ENCODE data around the gene PTGS2.
"Not testable (repeated sequence)": the region's sequence is repeated elsewhere in the genome, so short reads cannot be mapped to it uniquely, and the experiment has no call there.

The PTGS2 gene

GRCh38 chr1:186670297-186671135 is 9.7 kb downstream of the PTGS2 start:
- no peaks in the 10 kb centered on the region for H3K79me2 ChIP-seq (ENCODE audit: control insufficient read depth, insufficient read depth, low read length, unreplicated experiment)
- H3K27ac ChIP-seq (ENCODE audit: low read depth, low read length), result no peak overlapping the region
- H2AFZ ChIP-seq (ENCODE audit: low read length, unreplicated experiment), result no peak overlapping the region
- no peaks in the 10 kb centered on the region for H3K27me3 ChIP-seq (ENCODE audit: insufficient read depth, low read length)
- no peaks in the 10 kb centered on the region for H3K4me1 ChIP-seq (ENCODE audit: control insufficient read depth, insufficient read depth, low read length, unreplicated experiment)
- no peak overlapping the region for H3K4me3 ChIP-seq (ENCODE audit: low read depth, low read length)
- H3K36me3 ChIP-seq (ENCODE audit: insufficient read depth, low read length), result peaks cover 25% of the 10 kb centered on the region

GRCh38 chr1:186669784-186670183 is 10.4 kb downstream of the PTGS2 start:
- H3K27ac ChIP-seq (ENCODE audit: low read depth, low read length); H3K27me3 ChIP-seq (ENCODE audit: insufficient read depth, low read length); H2AFZ ChIP-seq (ENCODE audit: low read length, unreplicated experiment); H3K4me3 ChIP-seq (ENCODE audit: low read depth, low read length); H3K4me1 ChIP-seq (ENCODE audit: control insufficient read depth, insufficient read depth, low read length, unreplicated experiment); H3K79me2 ChIP-seq (ENCODE audit: control insufficient read depth, insufficient read depth, low read length, unreplicated experiment): not testable (repeated sequence)
- peaks cover 18% of the 10 kb centered on the region for H3K36me3 ChIP-seq (ENCODE audit: insufficient read depth, low read length)

- not testable (repeated sequence) for H2AFZ ChIP-seq (ENCODE audit: low read length, unreplicated experiment); H3K27me3 ChIP-seq (ENCODE audit: insufficient read depth, low read length); H3K27ac ChIP-seq (ENCODE audit: low read depth, low read length); H3K4me1 ChIP-seq (ENCODE audit: control insufficient read depth, insufficient read depth, low read length, unreplicated experiment); H3K36me3 ChIP-seq (ENCODE audit: insufficient read depth, low read length); H3K79me2 ChIP-seq (ENCODE audit: control insufficient read depth, insufficient read depth, low read length, unreplicated experiment); H3K4me3 ChIP-seq (ENCODE audit: low read depth, low read length)
Measured at GRCh38 chr1:186664217-186664616, 16.0 kb downstream of the PTGS2 start.

- Histone ChIP-seq H2AFZ (ENCODE audit: low read length, unreplicated experiment) (no peak overlapping the region), H3K4me3 (ENCODE audit: low read depth, low read length) (no peak overlapping the region), H3K27ac (ENCODE audit: low read depth, low read length) (no peak overlapping the region), H3K36me3 (ENCODE audit: insufficient read depth, low read length) (no peaks in the 10 kb centered on the region), H3K4me1 (ENCODE audit: control insufficient read depth, insufficient read depth, low read length, unreplicated experiment) (no peaks in the 10 kb centered on the region), H3K79me2 (ENCODE audit: control insufficient read depth, insufficient read depth, low read length, unreplicated experiment) (no peaks in the 10 kb centered on the region), H3K27me3 (ENCODE audit: insufficient read depth, low read length) (no peaks in the 10 kb centered on the region)
Measured at GRCh38 chr1:186662752-186663151, 17.5 kb downstream of the PTGS2 start.

- H3K79me2 ChIP-seq (ENCODE audit: control insufficient read depth, insufficient read depth, low read length, unreplicated experiment), result no peaks in the 10 kb centered on the region
Measured at GRCh38 chr1:186659890-186660341, 20.3 kb downstream of the PTGS2 start.

GRCh38 chr1:186658999-186659398 is 21.2 kb downstream of the PTGS2 start:
- H2AFZ ChIP-seq (ENCODE audit: low read length, unreplicated experiment), result no peak overlapping the region
- H3K27ac ChIP-seq (ENCODE audit: low read depth, low read length), result no peak overlapping the region
- H3K4me1 ChIP-seq (ENCODE audit: control insufficient read depth, insufficient read depth, low read length, unreplicated experiment), result no peaks in the 10 kb centered on the region
- no peaks in the 10 kb centered on the region for H3K36me3 ChIP-seq (ENCODE audit: insufficient read depth, low read length)
- no peaks in the 10 kb centered on the region for H3K27me3 ChIP-seq (ENCODE audit: insufficient read depth, low read length)
- H3K4me3 ChIP-seq (ENCODE audit: low read depth, low read length), result no peak overlapping the region
- no peaks in the 10 kb centered on the region for H3K79me2 ChIP-seq (ENCODE audit: control insufficient read depth, insufficient read depth, low read length, unreplicated experiment)

More at GRCh38 chr1:186659890-186660341, 20.3 kb downstream of the PTGS2 start:
- no peaks in the 10 kb centered on the region for H3K36me3 ChIP-seq (ENCODE audit: insufficient read depth, low read length)
- no peaks in the 10 kb centered on the region for H3K27me3 ChIP-seq (ENCODE audit: insufficient read depth, low read length)
- no peaks in the 10 kb centered on the region for H3K4me1 ChIP-seq (ENCODE audit: control insufficient read depth, insufficient read depth, low read length, unreplicated experiment)
- no peak overlapping the region for H3K27ac ChIP-seq (ENCODE audit: low read depth, low read length)
- H2AFZ ChIP-seq (ENCODE audit: low read length, unreplicated experiment), result no peak overlapping the region
- H3K4me3 ChIP-seq (ENCODE audit: low read depth, low read length), result no peak overlapping the region

GRCh38 chr1:186657481-186657880 is 22.7 kb downstream of the PTGS2 start:
- no peaks in the 10 kb centered on the region for H3K79me2 ChIP-seq (ENCODE audit: control insufficient read depth, insufficient read depth, low read length, unreplicated experiment)
- no peaks in the 10 kb centered on the region for H3K36me3 ChIP-seq (ENCODE audit: insufficient read depth, low read length)
- no peaks in the 10 kb centered on the region for H3K27me3 ChIP-seq (ENCODE audit: insufficient read depth, low read length)
- H3K27ac ChIP-seq (ENCODE audit: low read depth, low read length), result no peak overlapping the region
- H2AFZ ChIP-seq (ENCODE audit: low read length, unreplicated experiment), result no peak overlapping the region
- H3K4me1 ChIP-seq (ENCODE audit: control insufficient read depth, insufficient read depth, low read length, unreplicated experiment), result no peaks in the 10 kb centered on the region
- H3K4me3 ChIP-seq (ENCODE audit: low read depth, low read length), result no peak overlapping the region

- no peaks in the 10 kb centered on the region for H3K79me2 ChIP-seq (ENCODE audit: control insufficient read depth, insufficient read depth, low read length, unreplicated experiment)
- H3K27ac ChIP-seq (ENCODE audit: low read depth, low read length), result no peak overlapping the region
- no peaks in the 10 kb centered on the region for H3K36me3 ChIP-seq (ENCODE audit: insufficient read depth, low read length)
- no peak overlapping the region for H2AFZ ChIP-seq (ENCODE audit: low read length, unreplicated experiment)
- no peaks in the 10 kb centered on the region for H3K4me1 ChIP-seq (ENCODE audit: control insufficient read depth, insufficient read depth, low read length, unreplicated experiment)
- no peaks in the 10 kb centered on the region for H3K27me3 ChIP-seq (ENCODE audit: insufficient read depth, low read length)
- H3K4me3 ChIP-seq (ENCODE audit: low read depth, low read length), result no peak overlapping the region
Measured at GRCh38 chr1:186655876-186656275, 24.3 kb downstream of the PTGS2 start.

- no peaks in the 10 kb centered on the region for H3K36me3 ChIP-seq (ENCODE audit: insufficient read depth, low read length)
- H3K4me3 ChIP-seq (ENCODE audit: low read depth, low read length), result no peak overlapping the region
- H2AFZ ChIP-seq (ENCODE audit: low read length, unreplicated experiment), result no peak overlapping the region
- H3K27me3 ChIP-seq (ENCODE audit: insufficient read depth, low read length), result no peaks in the 10 kb centered on the region
- H3K79me2 ChIP-seq (ENCODE audit: control insufficient read depth, insufficient read depth, low read length, unreplicated experiment), result no peaks in the 10 kb centered on the region
- no peak overlapping the region for H3K27ac ChIP-seq (ENCODE audit: low read depth, low read length)
- no peaks in the 10 kb centered on the region for H3K4me1 ChIP-seq (ENCODE audit: control insufficient read depth, insufficient read depth, low read length, unreplicated experiment)
Measured at GRCh38 chr1:186654741-186655140, 25.5 kb downstream of the PTGS2 start.

GRCh38 chr1:186653312-186653711 is 26.9 kb downstream of the PTGS2 start:
- Histone ChIP-seq H2AFZ (ENCODE audit: low read length, unreplicated experiment) (no peak overlapping the region), H3K27ac (ENCODE audit: low read depth, low read length) (no peak overlapping the region)

GRCh38 chr1:186648613-186649012 is 31.6 kb downstream of the PTGS2 start:
- Histone ChIP-seq H3K79me2 (ENCODE audit: control insufficient read depth, insufficient read depth, low read length, unreplicated experiment) (no peaks in the 10 kb centered on the region), H3K27ac (ENCODE audit: low read depth, low read length) (no peak overlapping the region), H3K4me1 (ENCODE audit: control insufficient read depth, insufficient read depth, low read length, unreplicated experiment) (peaks cover 4% of the 10 kb centered on the region), H3K27me3 (ENCODE audit: insufficient read depth, low read length) (no peaks in the 10 kb centered on the region), H2AFZ (ENCODE audit: low read length, unreplicated experiment) (no peak overlapping the region), H3K36me3 (ENCODE audit: insufficient read depth, low read length) (no peaks in the 10 kb centered on the region), H3K4me3 (ENCODE audit: low read depth, low read length) (no peak overlapping the region)

More at GRCh38 chr1:186653312-186653711, 26.9 kb downstream of the PTGS2 start:
- Histone ChIP-seq H3K4me1 (ENCODE audit: control insufficient read depth, insufficient read depth, low read length, unreplicated experiment) (no peaks in the 10 kb centered on the region), H3K36me3 (ENCODE audit: insufficient read depth, low read length) (no peaks in the 10 kb centered on the region), H3K4me3 (ENCODE audit: low read depth, low read length) (no peak overlapping the region), H3K79me2 (ENCODE audit: control insufficient read depth, insufficient read depth, low read length, unreplicated experiment) (no peaks in the 10 kb centered on the region), H3K27me3 (ENCODE audit: insufficient read depth, low read length) (no peaks in the 10 kb centered on the region)
